Activated T-helper 1 cell treated with anti-CD3 and anti-CD28 coated beads, Interleukin-12 subunit alpha, Interleukin-12 subunit beta, Interleukin-2, Interleukin-4 antibody, amounts not matched to agents 30 ng/mL and 10 ng/mL and 1 ng/mL, durations not matched to agents 14 hours and 24 hours and 36 hours (primary cell): ENCODE data around the gene HOXD1. TPM values are rescaled to one million over a fixed set of nuclear protein-coding genes. Genes with fewer than 3 reads are reported as not detected.
A peak's percentile ranks its signal among the peaks of the same experiment; 100 is the strongest.

Experiments used
- DNase-seq: peaks from one replicate; pipeline ENCODE4 v3.0.0; 2021; ENCODE audit warnings: low spot score
- H3K27ac Mint-ChIP-seq: one replicate; pipeline ENCODE4 v1.8.0; 2021; ENCODE audit warnings: mild to moderate bottlenecking, mixed read lengths
- H3K27me3 Mint-ChIP-seq: one replicate; pipeline ENCODE4 v1.8.0; 2022; ENCODE audit warnings: mild to moderate bottlenecking, moderate library complexity, mixed read lengths; ENCODE audit not compliant: insufficient read depth
- H3K36me3 Mint-ChIP-seq: one replicate; pipeline ENCODE4 v1.8.0; 2021; ENCODE audit warnings: low read depth, mixed read lengths
- H3K4me1 Mint-ChIP-seq: one replicate; pipeline ENCODE4 v1.8.0; 2021; ENCODE audit warnings: low read depth, mixed read lengths
- H3K4me3 Mint-ChIP-seq: one replicate; pipeline ENCODE4 v1.8.0; 2021; ENCODE audit warnings: mild to moderate bottlenecking, moderate library complexity, mixed read lengths
- H3K9me3 Mint-ChIP-seq: one replicate; pipeline ENCODE4 v1.8.0; 2021; ENCODE audit warnings: mixed read lengths
- intact Hi-C: fragments of 100-400 bp; cut with micrococcal nuclease; formaldehyde crosslinking; loops from one replicate; pipeline ENCODE4 v1.15.1; 2024
- total RNA-seq: library from RNA; stranded (reverse); gene quantifications from 2 replicates; pipeline ENCODE4 v1.2.3, GENCODE V29; 2022

HOXD1 gene
- total RNA-seq, 1 donor from 2014 or later, result not detected

GRCh38 chr2:176157499-176158185, 30.8 kb upstream of the HOXD1 start:
- peaks cover 72% of the 10 kb centered on the region for H3K27me3 Mint-ChIP-seq
- DNase-seq, result no peak
- peak overlapping the region; percentile 85 for H3K27ac Mint-ChIP-seq
- no peaks in the 10 kb centered on the region for H3K4me1 Mint-ChIP-seq
- no peak overlapping the region for H3K4me3 Mint-ChIP-seq
- no peaks in the 10 kb centered on the region for H3K9me3 Mint-ChIP-seq
- intact Hi-C loops, result loop anchor here (2.0 kb wide), 1 partner anchor 25 kb away; no protein-coding TSS in a partner anchor
- peaks cover 2% of the 10 kb centered on the region for H3K36me3 Mint-ChIP-seq

DNA sequence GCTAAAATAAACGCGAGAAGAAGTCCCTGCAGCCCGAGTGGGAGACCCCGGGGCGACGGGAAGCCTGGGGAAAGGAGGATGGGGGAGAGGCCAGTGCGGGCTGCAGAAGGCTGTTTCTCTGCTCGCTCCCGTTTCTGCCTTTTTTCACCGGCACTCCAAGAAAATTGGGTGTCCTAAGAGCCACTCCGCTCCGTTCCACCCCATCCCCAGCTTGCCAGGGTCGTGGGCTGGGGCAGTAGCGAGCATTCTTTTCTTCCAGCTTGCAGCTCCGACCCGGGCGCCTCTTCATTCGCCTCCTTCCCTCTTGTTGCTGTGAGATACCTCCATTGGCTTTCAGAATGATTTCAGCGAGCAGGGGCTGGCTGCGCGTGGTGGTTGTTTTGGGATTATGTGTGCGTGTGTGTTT, 30.3 kb upstream of the HOXD1 start:
- no peak for DNase-seq
- intact Hi-C loops, result no loop called here
- H3K27me3 Mint-ChIP-seq, result peaks cover 73% of the 10 kb centered on the region
- H3K27ac Mint-ChIP-seq, result peak overlapping the region; percentile 85
- no peaks in the 10 kb centered on the region for H3K9me3 Mint-ChIP-seq
- H3K4me3 Mint-ChIP-seq, result no peak overlapping the region
- peaks cover 2% of the 10 kb centered on the region for H3K36me3 Mint-ChIP-seq
- H3K4me1 Mint-ChIP-seq, result no peaks in the 10 kb centered on the region

GRCh38 chr2:176158855-176159662, 29.4 kb upstream of the HOXD1 start:
- H3K4me3 Mint-ChIP-seq, result no peak overlapping the region
- peaks cover 4% of the 10 kb centered on the region for H3K9me3 Mint-ChIP-seq
- H3K27ac Mint-ChIP-seq, result no peak overlapping the region
- intact Hi-C loops, result no loop called here
- peaks cover 78% of the 10 kb centered on the region for H3K27me3 Mint-ChIP-seq
- no peaks in the 10 kb centered on the region for H3K4me1 Mint-ChIP-seq
- H3K36me3 Mint-ChIP-seq, result peaks cover 5% of the 10 kb centered on the region
- DNase-seq, result no peak

- no peaks in the 10 kb centered on the region for H3K4me1 Mint-ChIP-seq
- intact Hi-C loops, result loop anchor here (5.0 to 10.0 kb wide), 2 partner anchors 45 to 1827 kb away; partner anchors contain the start of genes HOXD10 and SP9
- H3K9me3 Mint-ChIP-seq, result peaks cover 7% of the 10 kb centered on the region
- no peak for DNase-seq
- H3K27me3 Mint-ChIP-seq, result peaks cover 78% of the 10 kb centered on the region
- H3K4me3 Mint-ChIP-seq, result no peak overlapping the region
- peaks cover 7% of the 10 kb centered on the region for H3K36me3 Mint-ChIP-seq
- no peak overlapping the region for H3K27ac Mint-ChIP-seq
Observed at GRCh38 chr2:176159663-176160250, 28.7 kb upstream of the HOXD1 start.

DNA sequence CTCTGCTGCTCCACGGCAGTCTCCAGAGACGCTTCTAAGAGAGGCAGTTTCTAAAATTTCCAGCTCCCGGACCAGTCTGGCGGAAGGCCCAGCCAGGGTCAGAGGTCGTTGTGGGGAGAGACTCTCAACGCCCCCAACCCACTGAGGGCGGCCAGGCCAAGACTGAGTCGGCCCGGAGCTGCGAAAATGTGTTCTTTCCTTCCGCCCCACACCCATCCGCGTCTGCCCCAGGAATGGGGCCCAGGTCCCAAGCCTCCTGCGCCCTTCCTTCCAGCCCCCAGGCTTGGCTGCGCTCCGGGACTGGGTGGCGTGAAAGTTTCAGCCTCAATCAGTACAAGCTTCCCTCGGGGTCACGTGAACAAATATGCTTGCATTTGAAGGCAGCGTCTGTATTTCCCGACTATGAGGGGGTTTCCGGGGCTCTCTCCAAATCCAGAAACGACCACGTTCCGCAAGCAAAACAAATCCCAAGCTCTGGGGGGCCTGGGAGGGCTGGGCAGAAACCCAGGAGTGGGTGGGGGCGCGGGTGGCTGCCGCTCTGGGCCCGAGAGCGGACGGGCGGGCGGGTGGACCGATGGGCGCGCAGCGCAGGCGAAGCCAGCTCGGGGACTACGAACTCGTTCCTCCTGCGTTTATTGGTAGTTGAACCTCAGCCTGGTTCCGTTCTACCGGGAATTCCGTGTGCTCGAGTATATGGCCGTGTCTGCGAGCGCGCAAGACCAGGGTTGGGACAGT, 28.1 kb upstream of the HOXD1 start:
- H3K27ac Mint-ChIP-seq, result no peak overlapping the region
- H3K4me1 Mint-ChIP-seq, result no peaks in the 10 kb centered on the region
- peaks cover 7% of the 10 kb centered on the region for H3K36me3 Mint-ChIP-seq
- DNase-seq, result no peak
- H3K4me3 Mint-ChIP-seq, result no peak overlapping the region
- H3K27me3 Mint-ChIP-seq, result peaks cover 78% of the 10 kb centered on the region
- H3K9me3 Mint-ChIP-seq, result peaks cover 7% of the 10 kb centered on the region
- intact Hi-C loops, result loop anchor here (5.0 to 10.0 kb wide), 2 partner anchors 46 to 1828 kb away; partner anchors contain the start of genes HOXD10 and SP9

DNA sequence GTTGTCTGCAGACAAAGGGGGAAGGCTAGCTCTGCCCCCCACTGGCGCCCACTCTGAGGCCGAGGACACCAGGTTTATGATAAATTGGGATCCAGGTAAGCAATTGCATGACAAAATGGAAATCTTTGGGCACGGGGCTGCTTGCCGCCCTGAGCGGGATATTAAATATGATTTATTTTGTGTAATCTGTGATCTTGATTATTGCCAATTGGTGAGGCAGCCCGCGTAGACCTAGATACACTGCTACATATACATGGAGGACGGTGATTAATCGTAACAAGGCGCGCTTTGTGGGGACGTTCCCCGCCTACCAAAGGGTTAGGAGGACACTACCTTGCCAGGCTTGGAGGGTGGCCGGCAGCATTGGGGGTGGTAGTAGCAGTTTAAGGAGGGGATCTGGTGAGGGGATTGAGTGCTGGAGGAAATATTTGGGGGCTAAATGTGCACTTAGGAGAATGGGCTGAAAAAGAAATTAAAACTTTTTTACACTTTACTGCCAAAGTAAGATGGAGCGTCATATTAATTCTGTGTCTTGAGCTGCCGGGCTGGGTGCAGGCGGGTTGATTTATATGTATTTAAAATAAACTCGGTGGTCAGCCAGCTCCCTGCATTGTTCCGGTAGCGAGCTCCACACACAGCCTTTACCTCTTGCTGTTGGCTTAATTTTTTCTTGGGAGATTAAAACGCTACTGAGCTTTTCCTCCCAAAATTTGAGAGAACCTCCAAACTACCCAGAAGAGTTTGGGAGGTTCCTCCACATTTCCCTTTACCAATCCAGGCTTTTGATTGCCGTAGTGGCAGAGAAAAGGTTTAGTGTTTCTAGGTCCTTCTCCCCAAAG, 27.3 kb upstream of the HOXD1 start:
- intact Hi-C loops, result loop anchor here (5.0 to 10.0 kb wide), 2 partner anchors 46 to 1829 kb away; partner anchors contain the start of genes HOXD10 and SP9
- H3K27ac Mint-ChIP-seq, result no peak overlapping the region

DNA sequence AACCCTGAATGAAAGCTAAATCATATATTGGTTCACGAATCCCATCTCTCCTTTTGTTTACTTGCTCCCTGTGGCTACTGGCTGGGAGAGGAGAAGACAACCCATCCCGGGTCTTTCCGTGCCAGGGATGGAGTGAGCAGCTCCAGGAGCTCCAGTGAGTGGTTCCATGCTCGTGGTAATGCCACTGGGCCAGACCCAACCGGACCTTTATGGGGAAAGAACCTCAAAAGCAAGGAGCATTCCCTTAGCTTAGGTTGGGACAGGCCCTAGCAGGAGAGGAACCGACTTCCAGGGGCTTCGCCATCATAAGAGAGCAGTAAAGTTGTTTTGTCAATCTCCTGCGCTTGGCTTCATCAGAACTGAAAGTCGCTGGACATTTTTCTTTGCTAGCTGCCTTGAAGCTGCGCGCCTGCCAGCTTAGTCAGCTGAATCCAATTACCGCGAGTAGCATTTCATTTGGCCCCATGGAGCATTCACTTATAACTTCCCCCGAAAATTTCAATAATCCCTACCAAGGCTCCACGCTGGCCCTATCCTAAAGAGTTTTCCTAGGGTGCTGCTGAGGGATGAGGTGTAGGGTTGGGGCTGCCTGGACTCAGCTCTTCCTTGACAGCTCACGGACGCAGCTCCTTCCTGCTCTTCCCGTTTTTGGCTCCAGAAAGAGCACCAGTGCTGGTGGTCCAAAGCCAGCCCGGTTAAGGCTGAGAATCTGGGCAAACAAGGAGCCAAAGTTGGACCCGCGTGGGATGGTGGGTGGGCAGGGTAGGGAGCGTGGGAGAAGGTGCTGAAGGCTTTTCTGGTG, 26.4 kb upstream of the HOXD1 start:
- intact Hi-C loops, result loop anchor here (2.0 to 10.0 kb wide), 3 partner anchors 47 to 1830 kb away; partner anchors contain the start of genes HOXD10 and SP9
- Mint-ChIP-seq H3K36me3 (peaks cover 7% of the 10 kb centered on the region), H3K27ac (no peak overlapping the region), H3K9me3 (peaks cover 7% of the 10 kb centered on the region), H3K4me3 (no peak overlapping the region), H3K4me1 (no peaks in the 10 kb centered on the region), H3K27me3 (peaks cover 79% of the 10 kb centered on the region)
- DNase-seq, result no peak

More for the DNA sequence above, 27.3 kb upstream of the HOXD1 start:
- Mint-ChIP-seq H3K9me3 (peaks cover 7% of the 10 kb centered on the region), H3K27me3 (peaks cover 78% of the 10 kb centered on the region), H3K4me3 (no peak overlapping the region), H3K4me1 (no peaks in the 10 kb centered on the region), H3K36me3 (peaks cover 7% of the 10 kb centered on the region)
- no peak for DNase-seq

- Mint-ChIP-seq H3K9me3 (peaks cover 7% of the 10 kb centered on the region), H3K27me3 (peaks cover 81% of the 10 kb centered on the region), H3K36me3 (peaks cover 5% of the 10 kb centered on the region), H3K4me3 (no peak overlapping the region), H3K27ac (no peak overlapping the region), H3K4me1 (no peaks in the 10 kb centered on the region)
- DNase-seq, result no peak
- intact Hi-C loops, result loop anchor here (2.0 to 10.0 kb wide), 3 partner anchors 48 to 1831 kb away; partner anchors contain the start of genes HOXD10 and SP9
Observed at GRCh38 chr2:176162911-176163671, 25.4 kb upstream of the HOXD1 start.

DNA sequence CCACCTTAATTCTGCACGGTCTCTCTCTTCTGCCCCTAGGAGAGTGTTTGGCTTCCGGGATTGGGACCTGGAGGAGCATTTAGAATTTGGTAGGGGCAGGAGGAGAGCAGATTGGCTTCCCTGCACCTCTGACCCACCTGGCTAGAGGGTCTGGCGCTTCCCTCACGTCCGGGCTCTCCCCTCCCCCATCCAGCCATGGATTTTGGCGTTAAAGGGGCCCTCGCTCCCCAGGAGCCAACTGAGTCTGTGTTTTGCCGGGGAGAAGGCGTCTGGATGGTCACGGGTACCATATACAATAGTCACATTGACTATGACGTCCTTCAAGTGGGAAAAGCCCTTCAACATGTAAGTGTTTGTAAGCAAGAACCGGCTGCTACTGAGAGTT, 24.8 kb upstream of the HOXD1 start:
- H3K27ac Mint-ChIP-seq, result peak overlapping the region; percentile 55
- peaks cover 81% of the 10 kb centered on the region for H3K27me3 Mint-ChIP-seq
- intact Hi-C loops, result loop anchor here (2.0 to 10.0 kb wide), 3 partner anchors 49 to 1831 kb away; partner anchors contain the start of genes HOXD10 and SP9

DNA sequence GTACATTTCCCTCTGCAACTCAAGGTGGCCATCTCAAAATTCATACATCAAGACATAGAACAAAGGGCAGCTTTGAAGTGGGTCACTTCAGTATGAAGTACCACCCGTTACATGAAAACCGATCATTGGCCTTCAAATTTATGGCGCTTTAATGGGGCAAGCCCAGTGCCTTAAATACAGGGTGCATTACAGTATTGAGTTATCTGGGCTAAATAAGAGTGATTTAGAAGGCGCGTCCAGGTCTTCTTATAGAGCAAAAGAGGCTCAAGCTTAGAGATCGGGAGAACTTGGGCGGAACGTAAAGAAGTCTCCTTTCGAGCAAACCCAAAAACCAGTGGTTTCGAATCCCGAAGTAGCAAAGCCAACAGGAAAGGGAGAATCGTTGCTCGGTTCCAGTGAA, 24.3 kb upstream of the HOXD1 start:
- intact Hi-C loops, result loop anchor here (5.0 to 10.0 kb wide), 2 partner anchors 49 to 1832 kb away; partner anchors contain the start of genes HOXD10 and SP9
- Mint-ChIP-seq H3K9me3 (peaks cover 7% of the 10 kb centered on the region), H3K36me3 (peaks cover 5% of the 10 kb centered on the region), H3K27ac (peak overlapping the region; percentile 55), H3K4me3 (no peak overlapping the region), H3K4me1 (no peaks in the 10 kb centered on the region), H3K27me3 (peaks cover 81% of the 10 kb centered on the region)
- no peak for DNase-seq

More for the DNA sequence above, 24.8 kb upstream of the HOXD1 start:
- Mint-ChIP-seq H3K4me3 (no peak overlapping the region), H3K4me1 (no peaks in the 10 kb centered on the region), H3K36me3 (peaks cover 5% of the 10 kb centered on the region), H3K9me3 (peaks cover 7% of the 10 kb centered on the region)
- DNase-seq, result no peak
